K562 (cell line): ENCODE measurements around the gene HEPACAM. TPM values are rescaled to one million over a fixed set of nuclear protein-coding genes. Genes with fewer than 3 reads are reported as not detected.

ENCODE experiments used
- ATF7 ChIP-seq: fragments of 450-650 bp; IDR thresholded peaks from 2 replicates; pipeline ENCODE4 v1.7.1; 2014; ENCODE audit warnings: mild to moderate bottlenecking, moderate library complexity
- CBFB ChIP-seq: sonication (generic); formaldehyde crosslinking; IDR thresholded peaks from 2 replicates; pipeline ENCODE4 v1.4.0; 2020; ENCODE audit warnings: mild to moderate bottlenecking, missing genetic modification reagents
- DACH1 ChIP-seq: fragments of 450-650 bp; IDR thresholded peaks from 2 replicates; pipeline ENCODE4 v1.6.1; 2018; ENCODE audit not compliant: partially characterized antibody
- DEAF1 ChIP-seq: fragments of 450-650 bp; formaldehyde crosslinking; IDR thresholded peaks from 2 replicates; pipeline ENCODE4 v1.4.0; 2020; ENCODE audit warnings: mild to moderate bottlenecking, moderate library complexity
- FIP1L1 ChIP-seq: fragments of 200-400 bp; formaldehyde crosslinking; IDR thresholded peaks from 2 replicates; pipeline ENCODE4 v1.6.1; 2018; ENCODE audit warnings: mild to moderate bottlenecking, low read depth, low read length; ENCODE audit not compliant: poor library complexity, severe bottlenecking
- FOXK1 ChIP-seq: sonication (generic); formaldehyde crosslinking; IDR thresholded peaks from 2 replicates; pipeline ENCODE4 v1.8.0; 2022; ENCODE audit warnings: missing genetic modification reagents, mild to moderate bottlenecking, borderline replicate concordance
- KAT8 ChIP-seq: fragments of 450-650 bp; IDR thresholded peaks from 2 replicates; pipeline ENCODE4 v1.6.1; 2016; ENCODE audit warnings: low read depth, mild to moderate bottlenecking
- KLF16 ChIP-seq: IDR thresholded peaks from 2 replicates; pipeline ENCODE4 v1.6.1; 2016; ENCODE audit warnings: antibody characterized with exemption
- LCOR ChIP-seq: sonication (generic); formaldehyde crosslinking; IDR thresholded peaks from 2 replicates; pipeline ENCODE4 v1.8.0; 2022; ENCODE audit warnings: mild to moderate bottlenecking, missing genetic modification reagents
- LEF1 ChIP-seq: fragments of 450-650 bp; IDR thresholded peaks from 2 replicates; pipeline ENCODE4 v1.6.1; 2016; ENCODE audit warnings: mild to moderate bottlenecking
- MAFG ChIP-seq: fragments of 450-650 bp; conservative IDR thresholded peaks from 2 replicates; pipeline ENCODE4 v1.6.1; 2016; ENCODE audit warnings: missing genetic modification characterization, missing compliant biosample characterization
- MTA1 ChIP-seq: fragments of 450-650 bp; IDR thresholded peaks from 2 replicates; pipeline ENCODE4 v1.6.1; 2017; ENCODE audit warnings: borderline replicate concordance
- MTF1 ChIP-seq: fragments of 250-450 bp; sonication (Bioruptor Pico); IDR thresholded peaks from 2 replicates; pipeline ENCODE4 v1.9.0; 2021; ENCODE audit warnings: moderate library complexity, mild to moderate bottlenecking, inconsistent platforms, borderline replicate concordance
- PPARD ChIP-seq: fragments of 250-450 bp; sonication (Bioruptor Pico); IDR thresholded peaks from 2 replicates; pipeline ENCODE4 v1.8.0; 2022; ENCODE audit warnings: inconsistent platforms, mild to moderate bottlenecking, moderate library complexity
- RBM25 ChIP-seq: fragments of 200-400 bp; formaldehyde crosslinking; IDR thresholded peaks from 2 replicates; pipeline ENCODE4 v1.6.1; 2018; ENCODE audit warnings: low read length, low read depth, moderate library complexity; ENCODE audit not compliant: severe bottlenecking
- TAF9B ChIP-seq: fragments of 450-650 bp; IDR thresholded peaks from 2 replicates; pipeline ENCODE4 v1.6.1; 2018; ENCODE audit warnings: mild to moderate bottlenecking; ENCODE audit not compliant: partially characterized antibody
- ZBTB1 ChIP-seq: sonication (generic); formaldehyde crosslinking; IDR thresholded peaks from 2 replicates; pipeline ENCODE4 v1.8.1; 2023; ENCODE audit warnings: missing genetic modification reagents, low read depth, mild to moderate bottlenecking, borderline replicate concordance
- ZBTB7A ChIP-seq: IDR thresholded peaks from 2 replicates; pipeline ENCODE4 v1.6.1; 2011; ENCODE audit warnings: low read depth, mild to moderate bottlenecking, low read length, moderate library complexity, borderline replicate concordance; ENCODE audit not compliant: control insufficient read depth
- ZKSCAN1 ChIP-seq: fragments of 150-350 bp; IDR thresholded peaks from 2 replicates; pipeline ENCODE4 v1.6.1; 2016; ENCODE audit warnings: low read depth, low read length
- ZNF175 ChIP-seq: fragments of 200-800 bp; sonication (Bioruptor generic); IDR thresholded peaks from 2 replicates; pipeline ENCODE4 v1.6.1; 2016; ENCODE audit warnings: low read depth, mild to moderate bottlenecking, missing genetic modification characterization, missing compliant biosample characterization
- ZNF445 ChIP-seq: fragments of 250-450 bp; sonication (Bioruptor Pico); IDR thresholded peaks from 2 replicates; pipeline ENCODE4 v1.4.0; 2020; ENCODE audit warnings: low read depth, mild to moderate bottlenecking, moderate library complexity
- ZNF57 ChIP-seq: fragments of 450-650 bp; formaldehyde crosslinking; IDR thresholded peaks from 2 replicates; pipeline ENCODE4 v1.4.0; 2020; ENCODE audit warnings: mild to moderate bottlenecking, moderate library complexity
- polyA plus RNA-seq, 8 experiments: library from polyadenylated mRNA; depleted of rRNA in 4 of 8; stranded (reverse) in 5 of 8; unstranded in 3 of 8; fragments of >200 nt; fragmentation: Nextera tagmentation in 2 of 8; fragmentation: Illumina TruSeq in 1 of 8; extraction: Ambion mirVana in 2 of 8; extraction: Trizol in 1 of 8; gene quantifications; 2 replicates each; pipeline versions ENCODE4 v1.2.1 to v1.2.3, GENCODE V29; 2011 to 2014; ENCODE audit warnings: inconsistent platforms in 1 of 8, missing spikeins in 1 of 8
- total RNA-seq, 7 experiments: library from RNA; depleted of rRNA in 6 of 7; stranded (reverse); fragments of >200 nt in 6 of 7; fragmentation: Illumina TruSeq in 2 of 7; extraction: Trizol in 2 of 7; gene quantifications; 2 replicates each; pipeline versions ENCODE4 v1.2.1 to v1.2.3, GENCODE V29; 2011 to 2021; ENCODE audit warnings: low replicate concordance in 1 of 7
- TF ChIP-seq, protein P1 (sequence below), 2 experiments: fragments of 450-650 bp; IDR thresholded peaks; 2 replicates each; pipeline ENCODE4 v1.6.1; 2016

HEPACAM gene
- total and polyA plus RNA-seq, 9 of the 15 experiments (the other 6 are each of a cell fraction or from before 2014, with no cell fraction given), result not detected

DNA sequence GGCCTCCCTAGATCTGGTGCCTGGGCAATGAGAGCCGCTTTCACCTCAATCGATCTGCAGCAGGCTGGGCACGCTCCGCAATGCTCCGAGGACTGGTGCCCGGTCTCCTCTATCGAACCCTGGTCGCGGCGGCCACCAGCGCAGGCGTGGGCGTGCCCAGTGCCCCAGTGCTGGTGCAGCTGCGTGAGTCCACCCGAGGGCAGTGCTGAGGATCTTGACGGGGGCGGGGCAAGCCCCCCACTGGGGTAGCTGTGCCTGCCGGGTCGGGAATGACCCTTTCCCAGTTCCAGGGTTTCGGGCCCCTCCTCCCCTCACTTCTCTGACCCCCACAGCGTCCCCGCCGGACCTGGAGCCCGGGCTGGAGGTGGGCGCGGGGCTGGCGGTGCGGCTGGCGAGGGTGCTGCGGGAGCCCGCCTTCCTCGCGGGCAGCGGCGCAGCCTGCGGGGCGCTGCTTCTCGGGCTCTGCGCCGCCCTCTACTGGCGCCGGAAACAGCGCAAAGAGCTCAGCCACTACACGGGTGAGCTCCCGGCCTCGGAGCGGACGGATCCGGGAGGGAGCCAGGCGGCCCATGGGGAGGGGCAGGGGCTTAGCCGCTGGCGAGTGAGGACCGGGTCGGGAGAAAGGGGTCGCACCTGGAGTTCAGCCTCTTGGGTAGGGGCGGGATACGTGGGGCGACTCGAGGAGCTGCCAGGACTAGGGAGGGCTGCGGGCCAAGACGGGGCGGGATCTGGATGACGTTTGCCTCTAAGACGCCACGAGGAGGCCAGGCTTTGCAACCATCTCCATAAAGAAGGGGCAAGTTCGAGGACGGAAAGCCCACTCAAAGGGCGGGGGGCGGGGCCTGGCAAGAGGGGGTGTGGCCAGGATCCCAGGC is 59.7 kb downstream of the HEPACAM start (continued):
- TF ChIP-seq ZKSCAN1, result no peak
- no peak for TF ChIP-seq MTA1
- TF ChIP-seq KLF16, result no peak
- no peak for TF ChIP-seq PPARD (CRISPR knock-in tag)
- no peak for TF ChIP-seq ZNF445
- TF ChIP-seq MTF1 (CRISPR knock-in tag), result no peak
- TF ChIP-seq, protein P1, sequence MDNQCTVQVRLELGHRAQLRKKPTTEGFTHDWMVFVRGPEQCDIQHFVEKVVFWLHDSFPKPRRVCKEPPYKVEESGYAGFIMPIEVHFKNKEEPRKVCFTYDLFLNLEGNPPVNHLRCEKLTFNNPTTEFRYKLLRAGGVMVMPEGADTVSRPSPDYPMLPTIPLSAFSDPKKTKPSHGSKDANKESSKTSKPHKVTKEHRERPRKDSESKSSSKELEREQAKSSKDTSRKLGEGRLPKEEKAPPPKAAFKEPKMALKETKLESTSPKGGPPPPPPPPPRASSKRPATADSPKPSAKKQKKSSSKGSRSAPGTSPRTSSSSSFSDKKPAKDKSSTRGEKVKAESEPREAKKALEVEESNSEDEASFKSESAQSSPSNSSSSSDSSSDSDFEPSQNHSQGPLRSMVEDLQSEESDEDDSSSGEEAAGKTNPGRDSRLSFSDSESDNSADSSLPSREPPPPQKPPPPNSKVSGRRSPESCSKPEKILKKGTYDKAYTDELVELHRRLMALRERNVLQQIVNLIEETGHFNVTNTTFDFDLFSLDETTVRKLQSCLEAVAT (IDR thresholded peaks at IDR 0.05), result 0 out of 4 replicates have a peak, but pooled peaks of 1 of the 2 experiments have one; percentile 30
- TF ChIP-seq LCOR (CRISPR knock-in tag), result peak; percentile 70; the same call in 1 of the 2 replicates
- TF ChIP-seq RBM25, result no peak
- no peak for TF ChIP-seq ZNF175
- peak; percentile 74 for TF ChIP-seq FIP1L1
- no peak for TF ChIP-seq KAT8
- no peak for TF ChIP-seq LEF1
- TF ChIP-seq CBFB (CRISPR knock-in tag), result no peak
- peak; percentile 83 for TF ChIP-seq ZBTB1 (CRISPR knock-in tag)
- TF ChIP-seq DACH1, result no peak
- no peak for TF ChIP-seq TAF9B
- TF ChIP-seq MAFG (tag), result no peak
- no peak for TF ChIP-seq DEAF1 (CRISPR knock-in tag)
- peak; percentile 88 for TF ChIP-seq ATF7
- TF ChIP-seq ZNF57 (CRISPR knock-in tag), result no peak
- peak; percentile 59; the same call in 1 of the 2 replicates for TF ChIP-seq ZBTB7A
- no peak for TF ChIP-seq FOXK1 (CRISPR knock-in tag)
